ENCODE measurements around the gene ZSWIM3.
A peak's percentile ranks its signal among the peaks of the same experiment; 100 is the strongest.

Gene ZSWIM3

DNA sequence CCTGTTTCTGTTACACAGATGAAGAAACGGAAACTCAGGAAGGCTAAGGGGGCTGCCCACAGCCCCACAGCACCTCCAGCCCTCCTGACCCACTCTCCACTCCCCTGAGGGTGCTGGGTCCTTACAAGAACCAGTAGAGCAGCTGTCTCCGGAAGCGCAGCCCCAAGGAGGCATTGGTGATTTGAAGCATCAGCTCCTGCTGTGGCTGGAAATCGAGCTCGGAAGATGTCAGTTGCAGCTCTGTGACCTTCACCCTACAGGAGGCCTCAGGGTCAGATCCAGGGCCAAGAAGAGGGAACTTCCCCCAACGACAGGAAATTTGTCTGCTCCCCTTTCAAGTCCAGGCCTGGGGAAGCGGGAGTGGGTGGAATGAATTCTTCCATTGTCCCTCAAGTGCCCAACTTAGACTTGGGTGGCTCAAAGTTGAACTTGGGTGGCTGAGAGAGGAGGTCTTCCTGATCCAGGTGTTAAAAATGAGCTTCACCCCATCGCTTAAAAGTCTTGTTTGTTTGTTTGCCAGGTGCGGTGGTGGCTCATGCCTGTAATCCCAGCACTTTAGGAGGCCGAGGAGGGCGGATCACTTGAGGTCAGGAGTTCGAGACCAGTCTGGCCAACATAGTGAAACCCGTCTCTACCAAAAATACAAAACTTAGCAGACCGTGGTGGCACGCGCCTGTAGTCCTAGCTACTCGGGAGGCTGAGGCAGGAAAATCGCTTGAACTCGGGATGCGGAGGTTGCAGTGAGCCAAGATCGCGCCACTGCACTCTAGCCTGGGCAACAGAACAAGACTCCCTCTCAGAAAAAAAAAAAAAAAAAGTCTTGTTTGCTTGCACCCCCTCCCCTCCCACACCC lies 52.6 kb downstream of the ZSWIM3 start:
- no peak for DNase-seq (ENCODE audit: low read depth)

GRCh38 chr20:45910670-45911485 lies 53.5 kb downstream of the ZSWIM3 start:
- DNase-seq (ENCODE audit: low read depth): peak; percentile 85

DNA sequence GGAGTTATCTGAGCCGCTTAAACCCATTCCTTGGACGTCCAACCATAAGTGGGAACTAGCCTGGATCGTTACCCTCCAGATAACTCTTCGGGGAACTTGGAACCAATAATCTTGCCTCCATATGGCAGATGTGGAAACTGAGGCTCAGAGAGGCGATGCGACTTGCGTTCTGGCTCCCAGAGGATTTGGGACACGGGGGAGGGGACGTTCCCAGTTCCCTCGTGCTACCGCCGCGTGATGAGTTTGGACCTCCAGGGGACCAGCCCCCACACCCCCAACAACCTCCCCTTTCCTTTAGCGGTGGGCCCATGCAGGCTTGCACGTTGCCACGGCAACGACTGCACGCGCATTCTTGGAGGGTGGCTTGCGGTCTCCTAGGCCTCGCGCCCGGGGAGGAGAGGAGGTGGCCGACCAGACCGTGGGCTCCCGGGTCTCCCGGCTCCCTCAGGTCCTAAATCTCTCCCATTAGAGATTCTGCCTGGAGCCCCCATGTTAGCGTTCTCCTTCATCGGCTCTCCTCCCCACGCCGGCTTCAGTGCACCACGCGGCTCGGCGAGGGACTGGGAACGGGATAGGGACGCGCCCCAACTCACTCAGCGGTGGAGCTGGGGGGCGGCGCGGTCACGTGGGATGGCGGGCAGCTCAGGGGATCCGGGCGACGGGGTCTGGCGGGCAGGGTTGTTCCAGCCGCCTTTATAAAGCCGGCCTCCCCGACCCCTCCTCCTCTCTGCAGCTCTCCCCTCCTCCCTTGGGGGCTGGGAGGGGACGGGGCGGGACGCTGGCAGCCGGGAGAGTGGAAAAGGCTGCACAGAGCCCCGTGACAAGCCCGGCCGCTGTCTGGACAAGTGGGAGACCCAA lies 54.3 kb downstream of the ZSWIM3 start, which contains the start of gene PLTP:
TSS of gene PLTP (minus strand) at position 670 of the 858 bp plus-strand sequence. CDS start 703 bp downstream, outside the sequence.
- no peak for DNase-seq (ENCODE audit: low read depth)

GRCh38 chr20:45912344-45912682 lies 54.9 kb downstream of the ZSWIM3 start:
- DNase-seq (ENCODE audit: low read depth): no peak

- no peak for DNase-seq (ENCODE audit: low read depth)
These were observed 55.7 kb downstream of the ZSWIM3 start for GRCh38 chr20:45913116-45913515.

GRCh38 chr20:45917790-45918141 lies 60.4 kb downstream of the ZSWIM3 start:
- no peak for DNase-seq (ENCODE audit: low read depth)

GRCh38 chr20:45918182-45918737 lies 60.8 kb downstream of the ZSWIM3 start:
- DNase-seq (ENCODE audit: low read depth): no peak

- no peak for DNase-seq (ENCODE audit: low read depth)
These were observed 61.5 kb downstream of the ZSWIM3 start for GRCh38 chr20:45918779-45919537.

DNA sequence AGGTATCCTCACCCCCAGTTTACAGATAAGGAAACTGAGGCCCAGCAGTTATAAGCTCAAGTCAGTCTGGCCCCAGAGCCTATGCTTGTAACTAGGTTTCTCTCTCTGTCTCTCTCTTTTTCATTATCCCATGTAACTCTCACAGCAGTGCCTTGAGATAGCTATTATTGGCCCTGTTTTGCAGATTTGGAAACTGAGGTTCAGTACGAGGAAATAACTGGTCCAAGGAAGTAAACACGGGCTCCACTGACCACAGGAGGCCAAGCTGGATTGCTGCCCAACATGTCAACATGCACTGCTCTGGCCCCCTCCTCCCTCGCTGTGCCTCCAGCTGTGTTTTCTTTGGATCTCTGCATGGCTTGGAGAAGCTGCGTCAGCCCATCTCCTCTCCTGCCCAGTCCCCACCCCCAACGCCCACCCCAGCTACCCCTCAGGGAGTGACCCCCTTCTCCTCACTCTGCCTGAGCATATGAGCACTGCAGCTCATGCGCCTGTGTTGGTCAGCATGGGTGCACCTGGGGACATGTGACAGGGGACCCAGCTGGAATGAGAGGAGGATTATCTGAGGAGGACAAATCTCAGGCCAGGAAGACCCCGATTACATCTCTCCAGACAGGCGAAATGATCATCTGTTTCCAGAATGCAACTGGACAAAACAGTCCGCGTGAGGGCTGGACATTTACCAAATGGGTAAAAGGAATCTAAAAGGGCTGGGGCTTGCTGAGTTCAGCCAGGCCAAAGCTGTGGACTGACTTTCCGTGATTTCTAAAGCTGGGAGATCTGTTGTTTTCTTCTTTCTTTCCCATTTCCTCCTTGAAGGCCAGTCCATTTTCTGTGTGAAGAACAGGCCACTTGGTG lies 62.4 kb downstream of the ZSWIM3 start:
- DNase-seq (ENCODE audit: low read depth): no peak

DNA sequence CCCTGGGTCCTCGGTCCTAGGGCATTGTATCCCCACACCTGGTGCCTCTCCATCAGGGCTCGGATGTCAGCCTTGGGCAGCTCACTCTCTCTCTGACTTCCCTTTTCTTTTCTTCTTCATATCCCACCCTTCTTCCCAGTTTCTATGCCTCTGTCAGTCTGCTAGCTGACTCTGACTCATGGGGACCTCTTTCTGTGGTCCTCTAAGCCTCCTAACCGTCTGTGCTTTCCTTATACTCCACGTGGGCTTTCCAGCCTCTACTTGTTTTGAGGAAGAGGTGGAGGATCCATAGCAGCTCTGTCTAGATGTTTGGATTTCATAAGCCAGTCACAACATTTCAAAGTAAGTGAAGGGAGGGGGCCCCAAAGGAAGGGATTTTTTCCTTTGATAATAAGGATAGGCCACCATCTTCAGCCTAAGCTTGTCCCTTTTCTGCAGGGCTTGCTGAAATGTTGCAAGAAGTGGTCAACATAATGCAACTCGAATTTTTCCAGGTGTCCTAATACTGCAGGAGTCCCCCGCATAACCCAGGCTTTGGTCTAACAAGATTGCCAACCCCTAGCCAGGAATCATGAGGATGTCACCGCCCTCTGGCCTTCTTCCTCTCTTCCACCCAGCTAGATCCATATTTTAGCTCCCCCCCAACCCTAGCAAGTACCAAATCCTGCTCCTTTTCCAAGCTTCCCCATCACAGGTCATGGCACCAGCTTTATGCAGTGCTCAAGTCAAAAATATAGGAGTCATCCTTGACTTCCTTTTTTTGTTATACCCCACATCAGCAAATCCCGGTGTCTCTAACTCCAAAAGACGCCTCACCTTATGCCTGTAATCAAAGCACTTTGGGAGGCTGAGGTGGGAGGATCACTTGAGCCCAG lies 63.3 kb downstream of the ZSWIM3 start:
- no peak for DNase-seq (ENCODE audit: low read depth)

DNA sequence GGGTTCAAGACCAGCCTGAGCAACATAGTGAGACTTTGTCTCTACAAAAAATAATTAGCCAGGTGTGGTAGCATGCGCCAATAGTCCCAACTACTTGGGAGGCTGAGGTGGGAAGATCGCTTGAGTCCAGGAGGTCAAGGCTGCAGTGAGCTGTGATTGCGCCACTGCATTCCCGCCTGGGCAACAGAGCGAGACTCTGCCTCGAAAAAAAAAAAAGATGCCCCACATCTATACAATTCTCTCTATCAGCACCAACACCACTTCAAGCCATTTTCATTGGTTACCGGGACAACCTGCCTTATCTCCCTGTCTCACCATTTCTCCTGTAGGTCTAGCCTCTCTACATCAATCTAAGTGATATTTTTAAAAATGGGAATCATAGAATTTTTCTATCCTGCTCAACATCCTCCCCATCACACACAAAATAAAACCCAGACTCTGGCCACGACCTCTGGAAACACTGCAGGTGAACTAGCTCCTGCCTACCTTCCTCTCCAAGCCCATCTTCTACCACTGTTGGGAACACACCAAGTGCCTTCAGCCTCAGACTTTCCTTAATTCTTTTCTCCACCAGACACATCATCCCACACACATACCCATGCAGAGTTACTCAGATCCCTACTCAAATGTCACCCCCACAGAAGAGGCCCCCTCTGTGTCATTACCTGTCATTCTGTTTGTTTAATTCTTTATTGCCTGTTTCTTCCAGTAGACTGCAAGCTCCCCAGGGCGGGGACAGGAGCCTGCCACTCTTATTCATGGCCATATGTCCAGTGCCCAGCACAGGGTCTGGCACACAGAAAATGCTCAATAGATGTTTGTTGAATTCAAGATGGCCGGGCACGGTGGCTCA lies 64.1 kb downstream of the ZSWIM3 start:
- no peak for DNase-seq (ENCODE audit: low read depth)

- no peak for DNase-seq (ENCODE audit: low read depth)
These were observed 67.2 kb downstream of the ZSWIM3 start for GRCh38 chr20:45924391-45925261.

- DNase-seq (ENCODE audit: low read depth): no peak
These were observed 68.5 kb downstream of the ZSWIM3 start for GRCh38 chr20:45925821-45926506.

DNA sequence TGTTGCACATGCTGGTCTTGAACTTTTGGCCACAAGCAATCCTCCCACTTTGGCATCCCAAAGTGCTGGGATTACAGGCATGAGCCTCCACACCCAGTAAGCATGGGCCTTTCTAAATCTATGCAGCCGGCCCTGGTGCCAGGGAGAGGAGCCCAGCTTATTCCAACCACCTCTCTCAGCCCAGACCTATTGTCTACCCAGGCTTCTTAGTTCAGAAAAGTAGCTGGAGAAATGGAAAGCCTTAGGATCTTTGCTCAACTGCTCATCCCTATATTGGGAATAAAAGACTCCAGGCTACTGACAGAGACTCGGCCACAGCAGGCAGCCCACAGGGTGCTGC lies 69.3 kb downstream of the ZSWIM3 start:
- no peak for DNase-seq (ENCODE audit: low read depth)

GRCh38 chr20:45927071-45927878 lies 69.9 kb downstream of the ZSWIM3 start:
- DNase-seq (ENCODE audit: low read depth): no peak
